Cerebellar nuclear complex (tissue), 1 donor: ENCODE results near the gene WIF1.

ENCODE experiments used
- DNase-seq, 2 experiments: peaks; one replicate each; lab custom pipeline; 2025; lab: John Stamatoyannopoulos, UW

The WIF1 gene

GRCh38 chr12:65022960-65023359, 98.1 kb downstream of the WIF1 start:
- DNase-seq, result no peak

- no peak for DNase-seq
Observed at GRCh38 chr12:65022421-65022820, 98.7 kb downstream of the WIF1 start.

- no peak for DNase-seq
Observed at GRCh38 chr12:65019696-65020234, 101.3 kb downstream of the WIF1 start.

DNA sequence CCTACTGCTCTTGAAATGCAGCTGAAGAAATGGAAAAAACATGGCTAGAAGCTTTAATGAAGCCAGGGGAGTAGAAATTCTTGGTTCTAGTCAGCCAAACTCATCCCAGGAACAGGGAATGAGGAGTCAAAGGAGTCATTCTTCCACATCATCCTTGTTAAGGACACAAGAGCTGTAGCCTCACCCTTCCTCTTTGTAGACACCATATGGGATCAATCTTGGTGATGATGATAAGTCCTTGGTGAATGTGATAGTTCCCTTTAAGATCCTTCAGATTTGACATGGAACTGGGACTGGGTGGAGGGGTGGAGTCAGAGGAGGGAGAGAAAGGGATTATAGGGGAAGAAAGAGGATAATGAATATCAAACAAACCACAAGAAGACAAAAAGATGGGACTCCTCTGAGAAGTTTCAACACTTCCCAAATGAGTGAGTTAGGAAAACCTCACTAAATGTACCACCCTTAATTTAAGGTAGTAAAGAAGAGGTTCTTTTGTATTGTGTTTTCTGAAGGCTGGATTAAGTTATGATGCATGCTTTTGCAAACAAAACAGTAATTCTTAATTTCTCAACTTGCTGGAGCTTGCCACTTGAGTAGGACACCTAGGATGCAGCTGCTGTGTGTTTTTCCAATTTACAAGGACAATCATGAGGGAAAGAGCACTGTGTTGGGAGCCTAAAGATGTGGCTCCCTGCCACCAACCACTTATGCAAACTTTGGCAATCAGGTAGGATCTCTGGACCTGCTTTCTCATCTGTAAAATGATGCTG, 104.0 kb downstream of the WIF1 start:
- DNase-seq, result no peak

DNA sequence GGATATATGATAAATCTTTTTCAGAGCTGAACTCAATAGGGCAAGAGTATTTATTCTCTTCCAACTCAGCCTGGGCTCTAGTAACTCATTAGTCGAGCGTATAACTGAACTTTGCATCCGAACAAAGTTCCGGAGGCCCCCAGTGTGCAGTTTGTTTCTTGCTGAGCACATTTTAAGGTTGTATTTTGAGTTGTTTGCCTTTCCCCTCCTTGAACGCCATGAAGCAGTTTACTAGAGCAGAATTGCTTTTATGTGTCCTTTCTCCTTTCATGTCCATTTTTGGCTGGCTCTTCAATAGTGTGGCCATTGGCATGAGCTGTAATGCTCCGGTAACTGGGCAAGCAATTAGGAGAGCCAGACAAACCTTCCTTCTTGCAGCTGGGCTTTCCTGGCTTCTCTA, 105.3 kb downstream of the WIF1 start:
- DNase-seq, result no peak

GRCh38 chr12:65014504-65015271, 106.4 kb downstream of the WIF1 start:
- DNase-seq, result no peak

- no peak for DNase-seq
Observed at GRCh38 chr12:65010437-65010836, 110.7 kb downstream of the WIF1 start.

DNA sequence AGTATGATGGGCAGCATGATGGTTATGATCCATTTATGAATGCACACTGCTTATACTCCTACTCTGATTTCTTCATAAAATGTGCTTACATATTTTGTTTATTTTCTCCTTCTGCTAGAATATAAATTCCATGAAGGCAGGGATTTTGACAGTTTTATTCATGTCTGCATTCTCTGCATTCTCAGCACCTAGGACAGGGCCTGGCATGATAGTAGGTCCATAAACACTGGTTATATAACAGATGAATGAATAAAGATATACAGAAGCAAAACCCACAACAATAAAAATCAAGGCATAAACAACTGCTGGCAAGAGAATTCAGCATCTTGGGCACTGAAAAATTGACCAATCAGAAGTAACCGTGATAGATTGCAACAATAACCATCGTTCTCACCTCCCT, 115.4 kb downstream of the WIF1 start:
- no peak for DNase-seq

GRCh38 chr12:65004270-65004669, 116.8 kb downstream of the WIF1 start:
- no peak for DNase-seq
